ENCODE measurements around the gene MPRIP. TPM values are rescaled to one million over a fixed set of nuclear protein-coding genes. Genes with fewer than 3 reads are reported as not detected.

The MPRIP gene
- total RNA-seq, 1 experiment from 2014 or later = 132 TPM

GRCh38 chr17:17086585-17086984 is 44.3 kb downstream of the MPRIP start:
- no peak overlapping the region for H3K27ac ChIP-seq (ENCODE audit: insufficient read length, low read depth, low read length)
- H3K36me3 Mint-ChIP-seq (ENCODE audit: insufficient read depth in 1 of 3, low read depth in 3 of 3) = peaks cover 3 to 27% (median 9%) of the 10 kb centered on the region in 3 experiments
- H3K14ac ChIP-seq (ENCODE audit: insufficient read depth, low read length) = no peak overlapping the region
- H3K9me3 ChIP-seq (ENCODE audit: control insufficient read depth, low read depth, low read length) = no peaks in the 10 kb centered on the region
- no peak overlapping the region for H2AK5ac ChIP-seq (ENCODE audit: insufficient read length, low read length)
- no peaks in the 10 kb centered on the region for H3K27me3 ChIP-seq (ENCODE audit: insufficient read depth, low read length)
- DNase-seq = no peak
- no peak overlapping the region for H3T11ph ChIP-seq (ENCODE audit: low read length)
- no peak overlapping the region for H3K4me2 ChIP-seq (ENCODE audit: insufficient read depth, insufficient read length, low read length)
- H2BK20ac ChIP-seq (ENCODE audit: low read depth, low read length, poor library complexity, severe bottlenecking) = no peak overlapping the region
- no peak overlapping the region for H2BK120ac ChIP-seq (ENCODE audit: low read depth, low read length, poor library complexity, severe bottlenecking)
- H3K27me3 Mint-ChIP-seq (ENCODE audit: low read depth) = no peaks in the 10 kb centered on the region
- no peak overlapping the region for H3K18ac ChIP-seq (ENCODE audit: insufficient read length, low read depth, low read length)
- no peak overlapping the region for H4K91ac ChIP-seq (ENCODE audit: insufficient read length, low read depth, low read length)
- H3K4me1 ChIP-seq (ENCODE audit: insufficient read depth, low read length) = no peaks in the 10 kb centered on the region
- no peak overlapping the region for H4K8ac ChIP-seq (replicated peaks; ENCODE audit: insufficient read length, low read depth, low read length)
- no peak overlapping the region for H2BK5ac ChIP-seq (ENCODE audit: insufficient read length, low read length)
- no peaks in the 10 kb centered on the region for H3K79me2 ChIP-seq (ENCODE audit: insufficient read depth, low read length)
- no peak overlapping the region for H3K4me3 Mint-ChIP-seq
- H3K23ac ChIP-seq (ENCODE audit: insufficient read length, low read depth, low read length) = no peak overlapping the region
- H4K20me1 ChIP-seq (ENCODE audit: control insufficient read depth, insufficient read depth, insufficient read length) = no peaks in the 10 kb centered on the region
- H2BK15ac ChIP-seq (ENCODE audit: low read depth, low read length) = no peak overlapping the region
- no peak overlapping the region for H2AFZ ChIP-seq (ENCODE audit: low read length)
- no peak overlapping the region for H3K4ac ChIP-seq (ENCODE audit: low read depth, low read length)
- TF ChIP-seq CTCF (conservative IDR thresholded peaks at IDR 0.05) = no peak
- peak overlapping the region in 1 of 3 experiments; percentile 1; a peak in 1 of 7 replicates for H3K27ac Mint-ChIP-seq
- H2BK12ac ChIP-seq (ENCODE audit: insufficient read length, low read depth, low read length) = no peak overlapping the region
- H3K23me2 ChIP-seq (ENCODE audit: insufficient read length, low read depth, low read length, poor library complexity, severe bottlenecking) = no peaks in the 10 kb centered on the region
- no peak overlapping the region for H3K56ac ChIP-seq (ENCODE audit: insufficient read length, low read depth, low read length)
- peaks cover 7 to 13% of the 10 kb centered on the region in 2 experiments; a peak in 3 of 4 replicates for H3K4me1 Mint-ChIP-seq
- H4K5ac ChIP-seq (ENCODE audit: insufficient read length, low read depth, low read length) = no peak overlapping the region
- H3K9ac ChIP-seq (ENCODE audit: extremely low read depth, insufficient read length, low read length) = no peak overlapping the region
- no peaks in the 10 kb centered on the region for H3K9me3 Mint-ChIP-seq
- WGBS (ENCODE audit: extremely low coverage, insufficient read length, low lambda C conversion rate) = no CpG with 5 or more reads among the region's 6 CpGs
- H3K79me1 ChIP-seq (ENCODE audit: insufficient read depth, low read depth, low read length, poor library complexity, severe bottlenecking) = no peaks in the 10 kb centered on the region

Measured in H9 (cell line).